H9 (cell line): ENCODE measurements around the gene DCUN1D4. TPM values are rescaled to one million over a fixed set of nuclear protein-coding genes. Genes with fewer than 3 reads are reported as not detected.

Experiments
- DNase-seq: peaks from one replicate; pipeline ENCODE4 v3.0.0-alpha.2; 2017
- H2AFZ ChIP-seq: one replicate; pipeline ENCODE4 v1.6.1; 2013; ENCODE audit warnings: mild to moderate bottlenecking, low read length, control low read depth, moderate library complexity
- H2AK5ac ChIP-seq: 2 replicates; pipeline ENCODE4 v1.6.1; 2013; ENCODE audit warnings: low read length, control low read depth, mixed read lengths; ENCODE audit not compliant: insufficient read length
- H2BK120ac ChIP-seq: one replicate; pipeline ENCODE4 v1.6.1; 2013; ENCODE audit warnings: low read depth, mild to moderate bottlenecking, low read length, control low read depth, inconsistent platforms; ENCODE audit not compliant: poor library complexity, severe bottlenecking
- H2BK12ac ChIP-seq: 2 replicates; pipeline ENCODE4 v1.6.1; 2013; ENCODE audit warnings: low read length, control low read depth, mixed read lengths, low read depth; ENCODE audit not compliant: insufficient read length
- H2BK15ac ChIP-seq: 2 replicates; pipeline ENCODE4 v1.6.1; 2013; ENCODE audit warnings: low read depth, low read length, control low read depth
- H2BK20ac ChIP-seq: one replicate; pipeline ENCODE4 v1.6.1; 2013; ENCODE audit warnings: low read depth, mild to moderate bottlenecking, low read length, control low read depth, inconsistent platforms; ENCODE audit not compliant: poor library complexity, severe bottlenecking
- H2BK5ac ChIP-seq: 2 replicates; pipeline ENCODE4 v1.6.1; 2013; ENCODE audit warnings: low read length, control low read depth, mixed read lengths; ENCODE audit not compliant: insufficient read length
- H3K14ac ChIP-seq: 2 replicates; pipeline ENCODE4 v1.6.1; 2013; ENCODE audit warnings: low read length, control low read depth; ENCODE audit not compliant: insufficient read depth
- H3K18ac ChIP-seq: 2 replicates; pipeline ENCODE4 v1.6.1; 2013; ENCODE audit warnings: low read depth, mild to moderate bottlenecking, mixed read lengths, low read length, control low read depth; ENCODE audit not compliant: insufficient read length
- H3K23ac ChIP-seq: 2 replicates; pipeline ENCODE4 v1.6.1; 2013; ENCODE audit warnings: low read length, control low read depth, mixed read lengths, low read depth; ENCODE audit not compliant: insufficient read length
- H3K23me2 ChIP-seq: 2 replicates; pipeline ENCODE4 v1.6.1; 2013; ENCODE audit warnings: low read depth, mild to moderate bottlenecking, mixed read lengths, low read length, control low read depth; ENCODE audit not compliant: insufficient read length, poor library complexity, severe bottlenecking
- H3K27ac ChIP-seq: 2 replicates; pipeline ENCODE4 v1.5.1; 2013; ENCODE audit warnings: low read length, control low read depth, mixed read lengths, low read depth; ENCODE audit not compliant: insufficient read length
- H3K27me3 ChIP-seq: 2 replicates; pipeline ENCODE4 v1.6.1; 2013; ENCODE audit warnings: low read length, control low read depth, inconsistent platforms; ENCODE audit not compliant: insufficient read depth
- H3K4ac ChIP-seq: 2 replicates; pipeline ENCODE4 v1.6.1; 2013; ENCODE audit warnings: low read depth, mild to moderate bottlenecking, control low read depth, inconsistent platforms, low read length, moderate library complexity
- H3K4me1 ChIP-seq: 2 replicates; pipeline ENCODE4 v1.6.1; 2013; ENCODE audit warnings: low read length, control low read depth, inconsistent platforms; ENCODE audit not compliant: insufficient read depth
- H3K4me2 ChIP-seq: 2 replicates; pipeline ENCODE4 v1.6.1; 2013; ENCODE audit warnings: low read length, control low read depth, mixed read lengths; ENCODE audit not compliant: insufficient read length, insufficient read depth
- H3K56ac ChIP-seq: 2 replicates; pipeline ENCODE4 v1.6.1; 2013; ENCODE audit warnings: low read depth, mild to moderate bottlenecking, mixed read lengths, low read length, control low read depth; ENCODE audit not compliant: insufficient read length
- H3K79me1 ChIP-seq: 2 replicates; pipeline ENCODE4 v1.6.1; 2013; ENCODE audit warnings: low read depth, mild to moderate bottlenecking, moderate library complexity, low read length, control low read depth, inconsistent platforms; ENCODE audit not compliant: insufficient read depth, poor library complexity, severe bottlenecking
- H3K79me2 ChIP-seq: 2 replicates; pipeline ENCODE4 v1.6.1; 2013; ENCODE audit warnings: low read length, control low read depth, inconsistent platforms; ENCODE audit not compliant: insufficient read depth
- H3K9ac ChIP-seq: 2 replicates; pipeline ENCODE4 v1.6.1; 2013; ENCODE audit warnings: low read length, control low read depth, mixed read lengths; ENCODE audit not compliant: insufficient read length; ENCODE audit errors: extremely low read depth
- H3K9me3 ChIP-seq: one replicate; pipeline ENCODE4 v1.6.1; 2013; ENCODE audit warnings: low read depth, low read length, inconsistent platforms; ENCODE audit not compliant: control insufficient read depth
- H3T11ph ChIP-seq: one replicate; pipeline ENCODE4 v1.6.1; 2013; ENCODE audit warnings: mild to moderate bottlenecking, low read length, control low read depth, inconsistent platforms
- H4K20me1 ChIP-seq: one replicate; pipeline ENCODE4 v1.6.1; 2013; ENCODE audit not compliant: control insufficient read depth, insufficient read length, insufficient read depth
- H4K5ac ChIP-seq: 2 replicates; pipeline ENCODE4 v1.6.1; 2013; ENCODE audit warnings: low read depth, mild to moderate bottlenecking, mixed read lengths, low read length, control low read depth; ENCODE audit not compliant: insufficient read length
- H4K8ac ChIP-seq: replicated peaks from 2 replicates; pipeline ENCODE4 v1.6.1; 2013; ENCODE audit warnings: low read length, control low read depth, mixed read lengths, low read depth; ENCODE audit not compliant: insufficient read length
- H4K91ac ChIP-seq: 2 replicates; pipeline ENCODE4 v1.6.1; 2013; ENCODE audit warnings: low read depth, mild to moderate bottlenecking, moderate library complexity, mixed read lengths, low read length, control low read depth; ENCODE audit not compliant: insufficient read length
- H3K27ac Mint-ChIP-seq, 3 experiments: 2 replicates in 2 of 3; 3 replicates in 1 of 3; pipeline ENCODE4 v1.8.0; 2020 to 2021; ENCODE audit warnings: mixed read lengths in 3 of 3, mild to moderate bottlenecking in 1 of 3, moderate library complexity in 1 of 3
- H3K27me3 Mint-ChIP-seq: 2 replicates; pipeline ENCODE4 v1.8.0; 2021; ENCODE audit warnings: low read depth, mild to moderate bottlenecking, moderate library complexity, mixed read lengths
- H3K36me3 Mint-ChIP-seq, 3 experiments: 2 replicates in 2 of 3; 3 replicates in 1 of 3; pipeline ENCODE4 v1.8.0; 2020 to 2021; ENCODE audit warnings: low read depth in 3 of 3, mixed read lengths in 3 of 3; ENCODE audit not compliant: insufficient read depth in 1 of 3
- H3K4me1 Mint-ChIP-seq, 2 experiments: 2 replicates each; pipeline ENCODE4 v1.8.0; 2020; ENCODE audit warnings: mixed read lengths in 2 of 2
- H3K4me3 Mint-ChIP-seq, 2 experiments: 2 replicates in 1 of 2; 3 replicates in 1 of 2; pipeline ENCODE4 v1.8.0; 2020 to 2021; ENCODE audit warnings: mild to moderate bottlenecking in 2 of 2, mixed read lengths in 2 of 2, moderate library complexity in 1 of 2
- H3K9me3 Mint-ChIP-seq, 2 experiments: 2 replicates in 1 of 2; 3 replicates in 1 of 2; pipeline ENCODE4 v1.8.0; 2020; ENCODE audit warnings: mild to moderate bottlenecking in 2 of 2, mixed read lengths in 2 of 2, moderate library complexity in 1 of 2
- WGBS: extraction: QIAGEN DNeasy Blood & Tissue Kit; methylation state at CpG from one replicate; pipeline ENCODE4 v1.1.7; 2013; ENCODE audit warnings: missing lambda C conversion rate, low lambda C conversion rate, mixed read lengths; ENCODE audit not compliant: insufficient read length; ENCODE audit errors: extremely low coverage; 5-methylcytosine and 5-hydroxymethylcytosine counted together
- total RNA-seq: library from RNA; stranded (reverse); gene quantifications from 2 replicates; pipeline ENCODE4 v1.2.1, GENCODE V29; 2021
- TF ChIP-seq, protein P1 (sequence below): fragments of 200-600 bp; sonication (generic); conservative IDR thresholded peaks from 3 replicates; pipeline ENCODE4 v1.8.0; 2021; ENCODE audit warnings: antibody characterized with exemption, mild to moderate bottlenecking

The DCUN1D4 gene
- total RNA-seq, 1 experiment from 2014 or later = 46.7 TPM

DNA sequence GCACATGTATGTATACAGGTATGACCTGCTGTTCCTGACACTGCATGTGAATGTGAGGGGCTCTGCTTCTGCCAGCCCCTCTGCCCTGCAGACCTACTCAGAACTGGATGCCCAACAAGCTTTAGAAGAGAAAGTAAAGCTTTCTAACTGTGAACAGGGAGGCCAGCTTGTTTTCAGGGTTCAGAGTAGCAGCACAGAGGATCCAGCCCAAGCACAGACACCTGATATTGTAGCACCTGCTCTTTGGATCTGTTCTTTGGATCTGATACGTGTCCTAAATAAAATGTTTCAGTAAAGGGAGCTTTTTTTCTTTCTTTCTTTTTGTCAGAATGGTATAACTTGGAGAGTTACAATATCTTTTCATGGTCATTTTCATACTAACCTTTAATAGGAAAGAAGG is 19.2 kb downstream of the DCUN1D4 start:
- WGBS = no CpG with 5 or more reads among the region's 1 CpG
- Histone ChIP-seq H3K9me3 (no peaks in the 10 kb centered on the region), H3K56ac (no peak overlapping the region), H2BK12ac (no peak overlapping the region), H4K91ac (no peak overlapping the region), H2AFZ (no peak overlapping the region), H3K23ac (no peak overlapping the region), H2BK15ac (no peak overlapping the region), H3K79me1 (no peaks in the 10 kb centered on the region), H4K8ac (no peak overlapping the region), H3K4me2 (no peak overlapping the region), H4K5ac (no peak overlapping the region), H3K23me2 (no peaks in the 10 kb centered on the region), H3K79me2 (peaks cover 11% of the 10 kb centered on the region; the same call in 1 of the 2 replicates), H3T11ph (no peak overlapping the region), H2AK5ac (no peak overlapping the region), H3K4me1 (peaks cover 5% of the 10 kb centered on the region; the same call in 1 of the 2 replicates), H3K27ac (no peak overlapping the region), H3K27me3 (no peaks in the 10 kb centered on the region), H3K14ac (no peak overlapping the region), H3K9ac (no peak overlapping the region), H4K20me1 (no peaks in the 10 kb centered on the region), H2BK120ac (no peak overlapping the region), H3K18ac (no peak overlapping the region), H2BK20ac (no peak overlapping the region), H2BK5ac (no peak overlapping the region), H3K4ac (no peak overlapping the region)
- peaks cover 16 to 36% (median 28%) of the 10 kb centered on the region in 3 experiments; a peak in 6 of 7 replicates for H3K36me3 Mint-ChIP-seq
- TF ChIP-seq, protein P1, sequence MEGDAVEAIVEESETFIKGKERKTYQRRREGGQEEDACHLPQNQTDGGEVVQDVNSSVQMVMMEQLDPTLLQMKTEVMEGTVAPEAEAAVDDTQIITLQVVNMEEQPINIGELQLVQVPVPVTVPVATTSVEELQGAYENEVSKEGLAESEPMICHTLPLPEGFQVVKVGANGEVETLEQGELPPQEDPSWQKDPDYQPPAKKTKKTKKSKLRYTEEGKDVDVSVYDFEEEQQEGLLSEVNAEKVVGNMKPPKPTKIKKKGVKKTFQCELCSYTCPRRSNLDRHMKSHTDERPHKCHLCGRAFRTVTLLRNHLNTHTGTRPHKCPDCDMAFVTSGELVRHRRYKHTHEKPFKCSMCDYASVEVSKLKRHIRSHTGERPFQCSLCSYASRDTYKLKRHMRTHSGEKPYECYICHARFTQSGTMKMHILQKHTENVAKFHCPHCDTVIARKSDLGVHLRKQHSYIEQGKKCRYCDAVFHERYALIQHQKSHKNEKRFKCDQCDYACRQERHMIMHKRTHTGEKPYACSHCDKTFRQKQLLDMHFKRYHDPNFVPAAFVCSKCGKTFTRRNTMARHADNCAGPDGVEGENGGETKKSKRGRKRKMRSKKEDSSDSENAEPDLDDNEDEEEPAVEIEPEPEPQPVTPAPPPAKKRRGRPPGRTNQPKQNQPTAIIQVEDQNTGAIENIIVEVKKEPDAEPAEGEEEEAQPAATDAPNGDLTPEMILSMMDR = no peak
- H3K4me3 Mint-ChIP-seq = no peak overlapping the region
- H3K27me3 Mint-ChIP-seq = no peaks in the 10 kb centered on the region
- H3K27ac Mint-ChIP-seq = peak overlapping the region in 1 of 3 experiments; percentile 83; a peak in 1 of 7 replicates
- H3K4me1 Mint-ChIP-seq = peaks cover 23% of the 10 kb centered on the region in 2 experiments
- no peak for DNase-seq
- H3K9me3 Mint-ChIP-seq = no peaks in the 10 kb centered on the region
